PC-9 (cell line): ENCODE results near the gene TECTB. TPM values are rescaled to one million over a fixed set of nuclear protein-coding genes. Genes with fewer than 3 reads are reported as not detected.

ENCODE experiments used
- BruUV-seq: library from RNA; stranded (reverse); fragments of 400-500 nt; replicated peaks from 2 replicates; lab custom pipeline; 2021; lab: Mats Ljungman, UMichigan
- CTCF ChIA-PET: fragments of 300-600 bp; sonication (Branson Sonifier 250); formaldehyde crosslinking; loops from one replicate; lab custom pipeline; 2022; ENCODE audit warnings: antibody characterized with exemption; lab: Charles Lee
- POLR2A ChIA-PET: fragments of 300-600 bp; sonication (Branson Sonifier 250); formaldehyde crosslinking; loops from one replicate; lab custom pipeline; 2022; ENCODE audit warnings: antibody characterized with exemption; ENCODE audit not compliant: unreplicated experiment; lab: Charles Lee
- DNase-seq, 2 experiments: peaks; one replicate each; pipeline versions ENCODE4 v3.0.0 to v3.0.0-alpha.2; 2015 to 2022; ENCODE audit warnings: mixed read lengths in 1 of 2
- H2AFZ ChIP-seq: fragments of 200-600 bp; sonication (generic); 2 replicates; pipeline ENCODE4 v1.8.1; 2017; ENCODE audit warnings: antibody characterized with exemption
- H3F3A ChIP-seq: fragments of 200-600 bp; sonication (generic); 2 replicates; pipeline ENCODE4 v1.8.1; 2017; ENCODE audit warnings: antibody characterized with exemption, mild to moderate bottlenecking, low read depth; ENCODE audit not compliant: insufficient read depth
- H3K27ac ChIP-seq: fragments of 200-600 bp; sonication (generic); 2 replicates; pipeline ENCODE4 v1.6.1; 2016; ENCODE audit warnings: mixed run types
- H3K27me3 ChIP-seq: fragments of 200-600 bp; sonication (generic); 2 replicates; pipeline ENCODE4 v1.6.1; 2016; ENCODE audit warnings: low read depth, mixed run types; ENCODE audit not compliant: insufficient read depth
- H3K36me3 ChIP-seq: fragments of 200-600 bp; sonication (generic); 2 replicates; pipeline ENCODE4 v1.6.1; 2016; ENCODE audit warnings: low read depth, mixed run types
- H3K4me1 ChIP-seq: fragments of 200-600 bp; sonication (generic); replicated peaks from 2 replicates; pipeline ENCODE4 v1.6.1; 2016; ENCODE audit warnings: mixed run types; ENCODE audit not compliant: insufficient read depth
- H3K4me2 ChIP-seq: fragments of 200-600 bp; sonication (generic); 2 replicates; pipeline ENCODE4 v1.6.1; 2017; ENCODE audit warnings: mixed run types
- H3K4me3 ChIP-seq: fragments of 200-600 bp; sonication (generic); 2 replicates; pipeline ENCODE4 v1.6.1; 2016; ENCODE audit warnings: mixed run types
- H3K79me2 ChIP-seq: fragments of 200-600 bp; sonication (generic); 2 replicates; pipeline ENCODE4 v1.6.1; 2017; ENCODE audit warnings: low read depth, mixed run types
- H3K9me2 ChIP-seq: fragments of 200-600 bp; sonication (generic); 2 replicates; pipeline ENCODE4 v1.8.1; 2017; ENCODE audit warnings: mild to moderate bottlenecking; ENCODE audit not compliant: insufficient read depth
- H3K9me3 ChIP-seq: fragments of 200-600 bp; sonication (generic); 2 replicates; pipeline ENCODE4 v1.8.1; 2016; ENCODE audit warnings: low read depth; ENCODE audit not compliant: insufficient read depth
- H4K20me1 ChIP-seq: fragments of 200-600 bp; sonication (generic); 2 replicates; pipeline ENCODE4 v1.8.1; 2017; ENCODE audit not compliant: insufficient read depth
- CTCF ChIP-seq: fragments of 200-600 bp; sonication (generic); conservative IDR thresholded peaks from 2 replicates; pipeline ENCODE4 v1.6.1; 2017; ENCODE audit warnings: mixed run types, antibody characterized with exemption, mild to moderate bottlenecking, moderate library complexity
- EZH2 ChIP-seq: fragments of 200-600 bp; sonication (generic); IDR thresholded peaks from 2 replicates; pipeline ENCODE4 v1.8.0; 2017; ENCODE audit warnings: antibody characterized with exemption, low read depth
- intact Hi-C: fragments of 100-400 bp; cut with micrococcal nuclease; formaldehyde crosslinking; loops from one replicate; pipeline ENCODE4 v1.10.0; 2022; ENCODE audit not compliant: unreplicated experiment
- total RNA-seq: library from RNA; stranded (reverse); gene quantifications from 2 replicates; pipeline ENCODE4 v1.2.3, GENCODE V29; 2021

Gene TECTB
- total RNA-seq, 1 experiment from 2014 or later: not detected

GRCh38 chr10:112311481-112311880 lies 28.3 kb downstream of the TECTB start:
- BruUV-seq: no TSS peak
- H3K9me2 ChIP-seq: no peaks in the 10 kb centered on the region
- CTCF ChIA-PET: interaction anchor here (0.6 kb wide), 1 partner anchor 88 kb away, joined by 5 read pairs; no protein-coding TSS in a partner anchor
- no peak for DNase-seq
- no peaks in the 10 kb centered on the region for H3K9me3 ChIP-seq
- H3K4me2 ChIP-seq: no peak overlapping the region
- TF ChIP-seq CTCF: no peak
- no peak for TF ChIP-seq EZH2
- intact Hi-C loops: no loop called here
- H2AFZ ChIP-seq: no peak overlapping the region
- no peaks in the 10 kb centered on the region for H3K4me1 ChIP-seq
- H3K36me3 ChIP-seq: no peaks in the 10 kb centered on the region
- H4K20me1 ChIP-seq: no peaks in the 10 kb centered on the region
- no peaks in the 10 kb centered on the region for H3K27me3 ChIP-seq
- no peaks in the 10 kb centered on the region for H3K79me2 ChIP-seq
- no peak overlapping the region for H3K27ac ChIP-seq
- H3F3A ChIP-seq: no peaks in the 10 kb centered on the region
- H3K4me3 ChIP-seq: no peak overlapping the region
- POLR2A ChIA-PET: no interaction called here

- Histone ChIP-seq H3K9me2 (no peaks in the 10 kb centered on the region), H3K27me3 (no peaks in the 10 kb centered on the region), H3K36me3 (no peaks in the 10 kb centered on the region), H3K79me2 (no peaks in the 10 kb centered on the region), H3K4me3 (no peak overlapping the region), H3K4me2 (no peak overlapping the region), H3K9me3 (no peaks in the 10 kb centered on the region), H2AFZ (no peak overlapping the region), H3K27ac (no peak overlapping the region), H3K4me1 (no peaks in the 10 kb centered on the region), H3F3A (no peaks in the 10 kb centered on the region), H4K20me1 (no peaks in the 10 kb centered on the region)
- POLR2A ChIA-PET: no interaction called here
- intact Hi-C loops: no loop called here
- CTCF ChIA-PET: no interaction called here
- no TSS peak for BruUV-seq
- no peak for DNase-seq
- no peak for TF ChIP-seq CTCF
- no peak for TF ChIP-seq EZH2
Measured at GRCh38 chr10:112313234-112313633, 30.0 kb downstream of the TECTB start.

DNA sequence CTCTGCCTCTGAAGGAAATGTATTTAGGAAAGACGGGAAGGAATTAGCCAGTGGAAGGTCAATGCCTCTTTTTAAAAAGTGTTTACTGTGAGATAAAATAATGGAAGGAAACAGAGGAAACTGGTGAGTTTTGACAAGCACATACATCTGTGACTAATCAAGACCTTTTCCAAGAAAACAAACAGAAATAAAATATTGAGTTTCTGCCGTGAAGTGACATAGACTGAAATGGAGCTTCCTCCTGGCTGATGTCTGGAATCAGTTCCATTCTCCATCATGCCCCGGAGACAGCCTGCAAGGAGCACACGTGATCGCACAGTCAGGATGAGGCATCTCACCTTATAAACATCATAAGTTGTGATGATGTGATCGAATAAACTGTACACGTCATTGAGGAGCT lies 30.7 kb downstream of the TECTB start:
- Histone ChIP-seq H3K4me3 (no peak overlapping the region), H3K79me2 (no peaks in the 10 kb centered on the region), H2AFZ (no peak overlapping the region), H4K20me1 (no peaks in the 10 kb centered on the region), H3K36me3 (no peaks in the 10 kb centered on the region), H3K27ac (no peak overlapping the region), H3K4me2 (no peak overlapping the region), H3K27me3 (no peaks in the 10 kb centered on the region), H3F3A (no peaks in the 10 kb centered on the region), H3K4me1 (no peaks in the 10 kb centered on the region), H3K9me2 (no peaks in the 10 kb centered on the region), H3K9me3 (no peaks in the 10 kb centered on the region)
- CTCF ChIA-PET: no interaction called here
- no peak for DNase-seq
- TF ChIP-seq CTCF (no peak), EZH2 (no peak)
- BruUV-seq: no TSS peak
- intact Hi-C loops: no loop called here
- POLR2A ChIA-PET: no interaction called here
